ENCODE results near the gene CALN1. TPM values are rescaled to one million over a fixed set of nuclear protein-coding genes. Genes with fewer than 3 reads are reported as not detected.

Gene CALN1
- total RNA-seq, 1 donor: not detected

GRCh38 chr7:71904484-71904883 is 507.7 kb downstream of the CALN1 start:
- no peak for DNase-seq (ENCODE audit: low read depth)
- no peak overlapping the region for H3K4me3 ChIP-seq (ENCODE audit: low read depth, low read length)
- TF ChIP-seq CTCF (IDR thresholded peaks at IDR 0.05; ENCODE audit: insufficient read depth, low read length): no peak

DNA sequence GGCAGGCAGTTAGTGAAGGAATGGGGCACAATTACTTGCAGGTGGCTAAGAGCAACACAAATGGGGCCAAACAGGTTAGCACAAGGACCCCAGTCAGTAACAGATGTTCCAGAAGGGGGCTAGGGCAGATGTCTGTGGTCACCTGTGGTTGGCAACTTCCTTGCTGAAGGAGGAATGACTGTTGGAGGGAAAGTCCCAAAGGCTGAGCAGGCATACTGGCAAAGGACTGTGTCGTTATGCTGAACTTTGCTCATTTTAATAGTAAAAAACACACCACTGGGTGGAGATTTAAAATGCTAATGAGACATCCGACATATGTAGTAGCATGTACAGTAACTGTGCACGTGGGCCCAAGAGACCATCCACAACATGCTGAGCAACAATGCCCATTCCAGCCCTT is 511.6 kb downstream of the CALN1 start:
- TF ChIP-seq CTCF (IDR thresholded peaks at IDR 0.05; ENCODE audit: insufficient read depth, low read length): no peak

DNA sequence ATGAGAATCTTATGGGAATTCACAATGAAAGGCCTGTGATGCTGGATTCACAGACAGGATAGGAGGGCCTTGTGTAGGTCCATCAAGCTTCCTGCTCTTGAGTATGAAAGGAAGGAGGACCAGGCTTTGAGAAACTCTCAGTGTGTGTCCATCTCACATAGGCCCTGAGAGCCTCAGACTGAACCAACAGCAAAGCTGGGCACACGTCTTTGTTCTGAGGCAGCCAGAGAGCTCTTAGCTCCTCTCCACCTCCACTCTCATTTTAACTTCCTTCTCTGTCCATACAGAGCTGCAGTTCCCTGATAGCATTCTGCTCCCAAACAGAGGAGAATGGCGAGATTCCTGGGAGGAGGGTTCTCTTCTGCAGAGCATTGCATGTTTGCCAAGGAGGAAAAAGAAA is 515.6 kb downstream of the CALN1 start:
- DNase-seq (ENCODE audit: low read depth): no peak
- no peak for TF ChIP-seq CTCF (IDR thresholded peaks at IDR 0.05; ENCODE audit: insufficient read depth, low read length)
- no peak overlapping the region for H3K4me3 ChIP-seq (ENCODE audit: low read depth, low read length)

More for the DNA sequence above, 511.6 kb downstream of the CALN1 start:
- DNase-seq (ENCODE audit: low read depth): no peak
- no peak overlapping the region for H3K4me3 ChIP-seq (ENCODE audit: low read depth, low read length)

- no peak for DNase-seq (ENCODE audit: low read depth)
- no peak for TF ChIP-seq CTCF (IDR thresholded peaks at IDR 0.05; ENCODE audit: insufficient read depth, low read length)
- no peak overlapping the region for H3K4me3 ChIP-seq (ENCODE audit: low read depth, low read length)
Observed at GRCh38 chr7:71886046-71886445, 526.1 kb downstream of the CALN1 start.

- TF ChIP-seq CTCF (IDR thresholded peaks at IDR 0.05; ENCODE audit: insufficient read depth, low read length): no peak
- no peak overlapping the region for H3K4me3 ChIP-seq (ENCODE audit: low read depth, low read length)
- DNase-seq (ENCODE audit: low read depth): no peak
Observed at GRCh38 chr7:71885487-71885886, 526.7 kb downstream of the CALN1 start.

- no peak overlapping the region for H3K4me3 ChIP-seq (ENCODE audit: low read depth, low read length)
- no peak for DNase-seq (ENCODE audit: low read depth)
- TF ChIP-seq CTCF (IDR thresholded peaks at IDR 0.05; ENCODE audit: insufficient read depth, low read length): no peak
Observed at GRCh38 chr7:71883415-71883814, 528.7 kb downstream of the CALN1 start.

DNA sequence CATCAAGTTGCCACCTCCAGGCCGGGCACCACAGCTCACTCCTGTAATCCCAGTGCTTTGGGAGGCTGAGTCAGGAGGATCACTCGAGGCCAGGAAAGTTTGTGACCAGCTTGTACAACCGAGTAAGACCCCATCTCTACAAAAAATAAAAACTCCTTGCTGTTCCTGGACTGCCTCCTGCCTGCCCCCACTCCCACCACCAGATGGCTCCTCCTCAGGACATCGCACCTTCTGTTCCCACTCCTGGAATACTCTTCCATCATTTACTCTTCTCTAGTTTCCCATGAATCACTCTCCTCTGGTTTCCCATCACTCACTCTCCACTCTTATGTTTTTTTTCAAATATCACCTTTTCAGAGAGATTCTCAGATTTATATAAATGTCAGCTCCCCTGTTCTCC is 540.7 kb downstream of the CALN1 start:
- H3K4me3 ChIP-seq (ENCODE audit: low read depth, low read length): no peak overlapping the region
- no peak for TF ChIP-seq CTCF (IDR thresholded peaks at IDR 0.05; ENCODE audit: insufficient read depth, low read length)
- DNase-seq (ENCODE audit: low read depth): no peak

Data from fibroblast of the aortic adventitia (primary cell).